Esophagus muscularis mucosa (tissue), 4 donors: ENCODE data around the gene ZNF827. TPM values are rescaled to one million over a fixed set of nuclear protein-coding genes. Genes with fewer than 3 reads are reported as not detected.
A peak's percentile ranks its signal among the peaks of the same experiment; 100 is the strongest.

Source experiments
- DNase-seq: peaks from one replicate; pipeline ENCODE4 v3.0.0-alpha.2; 2017; ENCODE audit errors: extremely low spot score
- H3K27ac ChIP-seq, 4 donors: fragments of 200-600 bp; sonication (generic); replicated peaks in 1 of 4; 1 replicate in 3 of 4; 2 replicates in 1 of 4; pipeline ENCODE4 v1.5.1; 2016 to 2019; ENCODE audit warnings: mild to moderate bottlenecking in 1 of 4
- H3K27me3 ChIP-seq, 4 donors: fragments of 200-600 bp; sonication (generic); one replicate each; pipeline versions ENCODE4 v1.5.1 to v1.6.0; 2016 to 2019
- H3K36me3 ChIP-seq, 4 donors: fragments of 200-600 bp; sonication (generic); one replicate each; pipeline ENCODE4 v1.5.1; 2016 to 2019
- H3K4me1 ChIP-seq, 4 donors: fragments of 200-600 bp; sonication (generic); one replicate each; pipeline ENCODE4 v1.5.1; 2016 to 2019
- H3K4me3 ChIP-seq, 4 donors: fragments of 200-600 bp; sonication (generic); 1 replicate in 2 of 4; 2 replicates in 2 of 4; pipeline ENCODE4 v1.5.1; 2016 to 2019; ENCODE audit warnings: mild to moderate bottlenecking in 4 of 4, moderate library complexity in 1 of 4
- H3K9me3 ChIP-seq, 4 donors: fragments of 200-600 bp; sonication (generic); 1 replicate in 3 of 4; 2 replicates in 1 of 4; pipeline ENCODE4 v1.5.1; 2016 to 2019
- CTCF ChIP-seq, 3 experiments: fragments of 200-600 bp in 2 of 3; fragments of 450-650 bp in 1 of 3; sonication (generic) in 2 of 3; IDR thresholded peaks; one replicate each; pipeline ENCODE4 v1.5.1; 2017 to 2019; ENCODE audit warnings: antibody characterized with exemption in 3 of 3, mild to moderate bottlenecking in 2 of 3, moderate library complexity in 1 of 3
- EP300 ChIP-seq: sonication (generic); formaldehyde crosslinking; IDR thresholded peaks from one replicate; pipeline ENCODE4 v1.6.1; 2017; ENCODE audit warnings: antibody characterized with exemption
- POLR2A ChIP-seq: fragments of 450-650 bp; IDR thresholded peaks from one replicate; pipeline ENCODE4 v1.6.1; 2017; ENCODE audit warnings: antibody characterized with exemption, moderate library complexity, mild to moderate bottlenecking, low read depth
- POLR2AphosphoS5 ChIP-seq, 2 donors: sonication (generic); formaldehyde crosslinking; IDR thresholded peaks; one replicate each; pipeline ENCODE4 v1.6.1; 2017; ENCODE audit warnings: antibody characterized with exemption in 2 of 2
- WGBS: methylation state at CpG from one replicate; pipeline ENCODE4 v1.1.5; 2018; 5-methylcytosine and 5-hydroxymethylcytosine counted together
- intact Hi-C: fragments of 100-400 bp; cut with DNase I; formaldehyde crosslinking; loops from one replicate; pipeline ENCODE4 v1.15.1; 2023
- total RNA-seq, 4 donors: library from RNA; depleted of rRNA; stranded (reverse); fragments of >200 nt; gene quantifications; one replicate each; pipeline versions ENCODE4 v1.1.0 to v1.2.1, GENCODE V29; 2016

ZNF827 gene
- total RNA-seq, 4 donors from 2014 or later = 11.1 to 27.2 (median 19.0) TPM

GRCh38 chr4:145898466-145898865 is 40.2 kb downstream of the ZNF827 start:
- no peak for DNase-seq
- intact Hi-C loops = no loop called here
- H3K4me3 ChIP-seq = no peak overlapping the region
- peaks cover 0 to 8% (median 3%) of the 10 kb centered on the region in 4 donors for H3K4me1 ChIP-seq
- TF ChIP-seq POLR2A = no peak
- no peak for TF ChIP-seq CTCF (IDR thresholded peaks at IDR 0.05)
- no peak for TF ChIP-seq POLR2AphosphoS5 (IDR thresholded peaks at IDR 0.05)
- TF ChIP-seq EP300 = no peak
- H3K27ac ChIP-seq = no peak overlapping the region
- H3K36me3 ChIP-seq = peaks cover 0 to 21% (median 13%) of the 10 kb centered on the region in 4 donors
- no peaks in the 10 kb centered on the region for H3K9me3 ChIP-seq
- H3K27me3 ChIP-seq = no peaks in the 10 kb centered on the region
- 76% methylated on average over 7 of the region's 7 CpGs for WGBS

GRCh38 chr4:145895056-145895455 is 43.6 kb downstream of the ZNF827 start:
- peaks cover 0 to 8% (median 3%) of the 10 kb centered on the region in 4 donors for H3K4me1 ChIP-seq
- H3K36me3 ChIP-seq = peaks cover 0 to 9% (median 5%) of the 10 kb centered on the region in 4 donors
- no peaks in the 10 kb centered on the region for H3K27me3 ChIP-seq
- H3K4me3 ChIP-seq = no peak overlapping the region
- DNase-seq = no peak
- no peak overlapping the region for H3K27ac ChIP-seq
- intact Hi-C loops = no loop called here
- no peaks in the 10 kb centered on the region for H3K9me3 ChIP-seq
- 99% methylated on average over 3 of the region's 3 CpGs for WGBS
- no peak for TF ChIP-seq EP300

GRCh38 chr4:145891958-145892357 is 46.7 kb downstream of the ZNF827 start:
- 98% methylated on average over 8 of the region's 11 CpGs for WGBS
- no peak for DNase-seq
- intact Hi-C loops = no loop called here
- Histone ChIP-seq H3K27me3 (no peaks in the 10 kb centered on the region), H3K27ac (no peak overlapping the region), H3K4me1 (peaks cover 10 to 17% (median 14%) of the 10 kb centered on the region in 4 donors), H3K9me3 (no peaks in the 10 kb centered on the region), H3K4me3 (no peak overlapping the region), H3K36me3 (peaks cover 0 to 9% (median 5%) of the 10 kb centered on the region in 4 donors)
- no peak for TF ChIP-seq POLR2A
- TF ChIP-seq CTCF (IDR thresholded peaks at IDR 0.05) = no peak
- no peak for TF ChIP-seq POLR2AphosphoS5 (IDR thresholded peaks at IDR 0.05)
- TF ChIP-seq EP300 = no peak

GRCh38 chr4:145890689-145891088 is 47.9 kb downstream of the ZNF827 start:
- Histone ChIP-seq H3K36me3 (peaks cover 0 to 12% (median 7%) of the 10 kb centered on the region in 4 donors), H3K4me1 (peaks cover 21 to 24% (median 23%) of the 10 kb centered on the region in 4 donors), H3K27ac (no peak overlapping the region), H3K4me3 (no peak overlapping the region), H3K9me3 (no peaks in the 10 kb centered on the region), H3K27me3 (no peaks in the 10 kb centered on the region)
- TF ChIP-seq POLR2A (no peak), EP300 (no peak), POLR2AphosphoS5 (IDR thresholded peaks at IDR 0.05) (no peak), CTCF (IDR thresholded peaks at IDR 0.05) (no peak)
- 88% methylated on average over 3 of the region's 3 CpGs for WGBS
- no peak for DNase-seq
- intact Hi-C loops = no loop called here

GRCh38 chr4:145888393-145888792 is 50.2 kb downstream of the ZNF827 start:
- 100% methylated on average over 2 of the region's 2 CpGs for WGBS
- intact Hi-C loops = loop anchor here (5.0 kb wide), 1 partner anchor 271 kb away; the partner anchor contains the start of gene MMAA
- TF ChIP-seq CTCF (IDR thresholded peaks at IDR 0.05) (peak in 1 of 3 experiments; percentile 7), POLR2A (no peak), POLR2AphosphoS5 (IDR thresholded peaks at IDR 0.05) (no peak), EP300 (no peak)
- Histone ChIP-seq H3K36me3 (peaks cover 0 to 16% (median 8%) of the 10 kb centered on the region in 4 donors), H3K27me3 (no peaks in the 10 kb centered on the region), H3K4me1 (peaks cover 24 to 28% (median 24%) of the 10 kb centered on the region in 4 donors), H3K27ac (no peak overlapping the region), H3K4me3 (no peak overlapping the region), H3K9me3 (no peaks in the 10 kb centered on the region)
- no peak for DNase-seq
